ENCODE data around the gene ZNF362. TPM values are rescaled to one million over a fixed set of nuclear protein-coding genes. Genes with fewer than 3 reads are reported as not detected.
A peak's percentile ranks its signal among the peaks of the same experiment; 100 is the strongest.

Gene ZNF362
- total and polyA plus RNA-seq, 2 of the 13 experiments (the other 11 are each of a cell fraction or from before 2014, with no cell fraction given), result 8.3 to 14.2 TPM

DNA sequence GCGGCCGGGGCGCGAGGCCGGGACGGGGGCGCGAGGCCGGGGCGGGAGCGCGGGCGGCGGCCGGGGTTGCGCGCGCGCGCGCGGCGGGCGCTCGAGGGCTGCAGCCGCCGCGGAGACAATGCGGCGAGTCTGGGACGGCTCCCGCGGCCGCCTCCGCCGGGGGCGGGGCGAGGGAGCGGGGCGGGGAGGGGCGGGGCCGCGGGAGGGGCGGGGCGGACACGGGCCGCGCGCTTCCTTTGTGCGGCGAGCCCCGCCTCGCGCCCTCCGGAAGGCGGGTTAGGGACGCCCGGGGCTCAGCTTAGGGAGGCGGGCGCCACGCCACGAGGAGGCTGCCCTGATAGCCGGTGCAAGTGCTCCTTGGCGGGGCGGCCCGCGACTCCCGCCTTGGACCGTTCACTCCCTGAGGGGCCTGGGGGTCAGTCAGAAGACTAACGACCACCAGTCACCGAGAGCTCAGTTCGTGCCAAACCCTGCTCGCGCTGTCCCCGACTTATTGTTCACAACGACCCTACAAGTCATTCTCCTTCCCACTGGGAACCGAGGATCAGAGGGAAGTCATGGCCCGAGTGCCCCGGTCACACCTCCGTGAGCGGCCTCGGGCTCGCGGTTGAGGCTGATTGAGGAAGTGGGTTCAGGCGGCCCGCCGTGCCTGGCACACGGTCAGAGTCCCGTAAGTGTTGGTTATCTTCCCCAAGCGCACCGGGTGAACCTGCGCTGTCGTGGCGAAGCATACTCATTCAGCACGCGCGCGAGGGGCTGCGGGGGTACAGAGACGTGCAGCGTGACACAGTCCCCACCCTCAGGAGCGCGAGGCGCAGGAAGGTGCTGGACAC, 93.7 kb downstream of the ZNF362 start (continued):
- TF ChIP-seq, protein P1, sequence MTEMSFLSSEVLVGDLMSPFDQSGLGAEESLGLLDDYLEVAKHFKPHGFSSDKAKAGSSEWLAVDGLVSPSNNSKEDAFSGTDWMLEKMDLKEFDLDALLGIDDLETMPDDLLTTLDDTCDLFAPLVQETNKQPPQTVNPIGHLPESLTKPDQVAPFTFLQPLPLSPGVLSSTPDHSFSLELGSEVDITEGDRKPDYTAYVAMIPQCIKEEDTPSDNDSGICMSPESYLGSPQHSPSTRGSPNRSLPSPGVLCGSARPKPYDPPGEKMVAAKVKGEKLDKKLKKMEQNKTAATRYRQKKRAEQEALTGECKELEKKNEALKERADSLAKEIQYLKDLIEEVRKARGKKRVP (CRISPR knock-in tag; IDR thresholded peaks at IDR 0.05), result no peak
- TF ChIP-seq SRSF9 (IDR thresholded peaks at IDR 0.05; ENCODE audit: borderline replicate concordance, insufficient read depth, low read depth, low read length, poor library complexity, severe bottlenecking) (no peak), ZBTB42 (CRISPR knock-in tag; IDR thresholded peaks at IDR 0.05) (no peak), IRX3 (CRISPR knock-in tag; IDR thresholded peaks at IDR 0.05; ENCODE audit: borderline replicate concordance, low read depth) (peak; percentile 56; the same call in 1 of the 2 replicates), ZNF713 (CRISPR knock-in tag; IDR thresholded peaks at IDR 0.05) (no peak), XBP1 (CRISPR knock-in tag; IDR thresholded peaks at IDR 0.05) (no peak), HNF4G (IDR thresholded peaks at IDR 0.05; ENCODE audit: borderline replicate concordance, low read depth, low read length) (no peak), HNF4G (CRISPR knock-in tag; IDR thresholded peaks at IDR 0.05; ENCODE audit: borderline replicate concordance, low read depth) (no peak), TBX3 (IDR thresholded peaks at IDR 0.05; ENCODE audit: borderline replicate concordance) (no peak), ZNF510 (CRISPR knock-in tag; IDR thresholded peaks at IDR 0.05; ENCODE audit: low read depth) (no peak), HOXD1 (CRISPR knock-in tag; IDR thresholded peaks at IDR 0.05) (0 out of 2 replicates have a peak, but pooled peaks have one; percentile 5), FOXA1 (IDR thresholded peaks at IDR 0.05) (no peak), FOXA1 (CRISPR knock-in tag; IDR thresholded peaks at IDR 0.05) (no peak), ZNF761 (CRISPR knock-in tag; conservative IDR thresholded peaks at IDR 0.05) (0 out of 2 replicates have a peak, but pooled peaks have one; percentile 52)
- TF ChIP-seq, protein P2, sequence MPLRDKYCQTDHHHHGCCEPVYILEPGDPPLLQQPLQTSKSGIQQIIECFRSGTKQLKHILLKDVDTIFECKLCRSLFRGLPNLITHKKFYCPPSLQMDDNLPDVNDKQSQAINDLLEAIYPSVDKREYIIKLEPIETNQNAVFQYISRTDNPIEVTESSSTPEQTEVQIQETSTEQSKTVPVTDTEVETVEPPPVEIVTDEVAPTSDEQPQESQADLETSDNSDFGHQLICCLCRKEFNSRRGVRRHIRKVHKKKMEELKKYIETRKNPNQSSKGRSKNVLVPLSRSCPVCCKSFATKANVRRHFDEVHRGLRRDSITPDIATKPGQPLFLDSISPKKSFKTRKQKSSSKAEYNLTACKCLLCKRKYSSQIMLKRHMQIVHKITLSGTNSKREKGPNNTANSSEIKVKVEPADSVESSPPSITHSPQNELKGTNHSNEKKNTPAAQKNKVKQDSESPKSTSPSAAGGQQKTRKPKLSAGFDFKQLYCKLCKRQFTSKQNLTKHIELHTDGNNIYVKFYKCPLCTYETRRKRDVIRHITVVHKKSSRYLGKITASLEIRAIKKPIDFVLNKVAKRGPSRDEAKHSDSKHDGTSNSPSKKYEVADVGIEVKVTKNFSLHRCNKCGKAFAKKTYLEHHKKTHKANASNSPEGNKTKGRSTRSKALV (CRISPR knock-in tag; IDR thresholded peaks at IDR 0.05), result peak; percentile 87
- TF ChIP-seq, protein P3, sequence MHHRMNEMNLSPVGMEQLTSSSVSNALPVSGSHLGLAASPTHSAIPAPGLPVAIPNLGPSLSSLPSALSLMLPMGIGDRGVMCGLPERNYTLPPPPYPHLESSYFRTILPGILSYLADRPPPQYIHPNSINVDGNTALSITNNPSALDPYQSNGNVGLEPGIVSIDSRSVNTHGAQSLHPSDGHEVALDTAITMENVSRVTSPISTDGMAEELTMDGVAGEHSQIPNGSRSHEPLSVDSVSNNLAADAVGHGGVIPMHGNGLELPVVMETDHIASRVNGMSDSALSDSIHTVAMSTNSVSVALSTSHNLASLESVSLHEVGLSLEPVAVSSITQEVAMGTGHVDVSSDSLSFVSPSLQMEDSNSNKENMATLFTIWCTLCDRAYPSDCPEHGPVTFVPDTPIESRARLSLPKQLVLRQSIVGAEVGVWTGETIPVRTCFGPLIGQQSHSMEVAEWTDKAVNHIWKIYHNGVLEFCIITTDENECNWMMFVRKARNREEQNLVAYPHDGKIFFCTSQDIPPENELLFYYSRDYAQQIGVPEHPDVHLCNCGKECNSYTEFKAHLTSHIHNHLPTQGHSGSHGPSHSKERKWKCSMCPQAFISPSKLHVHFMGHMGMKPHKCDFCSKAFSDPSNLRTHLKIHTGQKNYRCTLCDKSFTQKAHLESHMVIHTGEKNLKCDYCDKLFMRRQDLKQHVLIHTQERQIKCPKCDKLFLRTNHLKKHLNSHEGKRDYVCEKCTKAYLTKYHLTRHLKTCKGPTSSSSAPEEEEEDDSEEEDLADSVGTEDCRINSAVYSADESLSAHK (CRISPR knock-in tag; IDR thresholded peaks at IDR 0.05; ENCODE audit: borderline replicate concordance), result no peak
- TF ChIP-seq, protein P4, sequence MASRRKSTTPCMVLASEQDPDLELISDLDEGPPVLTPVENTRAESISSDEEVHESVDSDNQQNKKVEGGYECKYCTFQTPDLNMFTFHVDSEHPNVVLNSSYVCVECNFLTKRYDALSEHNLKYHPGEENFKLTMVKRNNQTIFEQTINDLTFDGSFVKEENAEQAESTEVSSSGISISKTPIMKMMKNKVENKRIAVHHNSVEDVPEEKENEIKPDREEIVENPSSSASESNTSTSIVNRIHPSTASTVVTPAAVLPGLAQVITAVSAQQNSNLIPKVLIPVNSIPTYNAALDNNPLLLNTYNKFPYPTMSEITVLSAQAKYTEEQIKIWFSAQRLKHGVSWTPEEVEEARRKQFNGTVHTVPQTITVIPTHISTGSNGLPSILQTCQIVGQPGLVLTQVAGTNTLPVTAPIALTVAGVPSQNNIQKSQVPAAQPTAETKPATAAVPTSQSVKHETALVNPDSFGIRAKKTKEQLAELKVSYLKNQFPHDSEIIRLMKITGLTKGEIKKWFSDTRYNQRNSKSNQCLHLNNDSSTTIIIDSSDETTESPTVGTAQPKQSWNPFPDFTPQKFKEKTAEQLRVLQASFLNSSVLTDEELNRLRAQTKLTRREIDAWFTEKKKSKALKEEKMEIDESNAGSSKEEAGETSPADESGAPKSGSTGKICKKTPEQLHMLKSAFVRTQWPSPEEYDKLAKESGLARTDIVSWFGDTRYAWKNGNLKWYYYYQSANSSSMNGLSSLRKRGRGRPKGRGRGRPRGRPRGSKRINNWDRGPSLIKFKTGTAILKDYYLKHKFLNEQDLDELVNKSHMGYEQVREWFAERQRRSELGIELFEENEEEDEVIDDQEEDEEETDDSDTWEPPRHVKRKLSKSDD (CRISPR knock-in tag; IDR thresholded peaks at IDR 0.05; ENCODE audit: low read depth), result 0 out of 2 replicates have a peak, but pooled peaks have one; percentile 69
- TF ChIP-seq, protein P5, sequence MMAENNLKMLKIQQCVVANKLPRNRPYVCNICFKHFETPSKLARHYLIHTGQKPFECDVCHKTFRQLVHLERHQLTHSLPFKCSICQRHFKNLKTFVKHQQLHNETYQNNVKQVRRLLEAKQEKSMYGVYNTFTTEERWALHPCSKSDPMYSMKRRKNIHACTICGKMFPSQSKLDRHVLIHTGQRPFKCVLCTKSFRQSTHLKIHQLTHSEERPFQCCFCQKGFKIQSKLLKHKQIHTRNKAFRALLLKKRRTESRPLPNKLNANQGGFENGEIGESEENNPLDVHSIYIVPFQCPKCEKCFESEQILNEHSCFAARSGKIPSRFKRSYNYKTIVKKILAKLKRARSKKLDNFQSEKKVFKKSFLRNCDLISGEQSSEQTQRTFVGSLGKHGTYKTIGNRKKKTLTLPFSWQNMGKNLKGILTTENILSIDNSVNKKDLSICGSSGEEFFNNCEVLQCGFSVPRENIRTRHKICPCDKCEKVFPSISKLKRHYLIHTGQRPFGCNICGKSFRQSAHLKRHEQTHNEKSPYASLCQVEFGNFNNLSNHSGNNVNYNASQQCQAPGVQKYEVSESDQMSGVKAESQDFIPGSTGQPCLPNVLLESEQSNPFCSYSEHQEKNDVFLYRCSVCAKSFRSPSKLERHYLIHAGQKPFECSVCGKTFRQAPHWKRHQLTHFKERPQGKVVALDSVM (CRISPR knock-in tag; IDR thresholded peaks at IDR 0.05), result peak; percentile 21; the same call in 1 of the 2 replicates

All from HepG2 (cell line).